ENCODE measurements around the gene MRNIP. TPM values are rescaled to one million over a fixed set of nuclear protein-coding genes. Genes with fewer than 3 reads are reported as not detected.

MRNIP gene
- total and polyA plus RNA-seq, 2 of the 8 experiments (the other 6 are each of a cell fraction or from before 2014, with no cell fraction given): 29.6 TPM

GRCh38 chr5:179798771-179799643, 59.6 kb downstream of the MRNIP start:
- Histone ChIP-seq H3K56ac (replicated peaks; ENCODE audit: insufficient read length, low read depth, low read length) (no peak overlapping the region), H3K14ac (ENCODE audit: insufficient read length) (no peak overlapping the region), H3K23me2 (ENCODE audit: low read depth, low read length) (peaks cover 7% of the 10 kb centered on the region), H3K27ac (ENCODE audit: low read depth, low read length) (no peak overlapping the region), H3K4me1 (replicated peaks in 1 of 4; ENCODE audit: control insufficient read depth in 3 of 4, insufficient read depth in 4 of 4, low read length in 3 of 4) (peaks cover 0 to 31% (median 30%) of the 10 kb centered on the region in 4 experiments; a peak in 6 of 7 replicates), H2BK15ac (ENCODE audit: low read length) (no peak overlapping the region), H3K36me3 (ENCODE audit: control insufficient read depth in 2 of 4, insufficient read depth in 4 of 4, low read length in 3 of 4) (peaks cover 12 to 31% (median 27%) of the 10 kb centered on the region in 4 experiments), H2AFZ (ENCODE audit: low read length) (no peak overlapping the region), H3K9ac (replicated peaks in 1 of 4; ENCODE audit: extremely low read depth in 1 of 4, low read depth in 3 of 4, low read length in 3 of 4) (no peak overlapping the region), H4K91ac (replicated peaks; ENCODE audit: insufficient read length, low read length) (no peak overlapping the region), H3K79me2 (ENCODE audit: control insufficient read depth in 1 of 2, insufficient read depth in 2 of 2, low read length in 2 of 2) (peaks cover 0 to 5% of the 10 kb centered on the region in 2 experiments; a peak in 2 of 4 replicates), H2BK5ac (ENCODE audit: low read depth, low read length) (no peak overlapping the region; the same call in 1 of the 2 replicates), H2BK12ac (ENCODE audit: low read depth, low read length) (no peak overlapping the region), H4K5ac (ENCODE audit: insufficient read length, low read depth, low read length) (no peak overlapping the region), H2AK5ac (ENCODE audit: low read depth, low read length) (no peak overlapping the region), H2BK120ac (replicated peaks; ENCODE audit: low read depth, low read length) (no peak overlapping the region), H3K27me3 (replicated peaks in 1 of 4; ENCODE audit: control insufficient read depth in 3 of 4, extremely low read depth in 1 of 4, insufficient read depth in 3 of 4, low read length in 3 of 4) (peaks cover 0 to 2% (median 0%) of the 10 kb centered on the region in 4 experiments; a peak in 1 of 7 replicates), H3K18ac (ENCODE audit: extremely low read depth, low read length) (no peak overlapping the region), H3K4ac (replicated peaks; ENCODE audit: insufficient read length, low read depth, low read length) (no peak overlapping the region), H4K8ac (ENCODE audit: extremely low read depth, insufficient read depth, low read length) (no peak overlapping the region), H4K20me1 (replicated peaks in 1 of 2; ENCODE audit: control insufficient read depth in 1 of 2, insufficient read depth in 2 of 2, low read length in 2 of 2) (peaks cover 12 to 24% of the 10 kb centered on the region in 2 experiments), H3K79me1 (ENCODE audit: low read depth, low read length) (peaks cover 3% of the 10 kb centered on the region; the same call in 1 of the 2 replicates), H3K23ac (ENCODE audit: insufficient read length) (no peak overlapping the region), H3K4me3 (ENCODE audit: extremely low read depth in 1 of 4, insufficient read depth in 2 of 4, low read depth in 3 of 4, low read length in 4 of 4) (no peak overlapping the region), H3K4me2 (ENCODE audit: insufficient read depth in 1 of 2, low read depth in 2 of 2, low read length in 2 of 2) (no peak overlapping the region), H2BK20ac (ENCODE audit: low read length) (no peak overlapping the region), H3K9me3 (ENCODE audit: insufficient read depth in 2 of 2, low read depth in 1 of 2, low read length in 1 of 2) (no peaks in the 10 kb centered on the region)
- ChIA-PET POLR2A (ENCODE audit: partially characterized antibody) (interaction anchor here (0.8 to 16.9 kb wide), 7 partner anchors 8 to 118 kb away, joined by 3 to 207 read pairs (median 4); partner anchors contain the start of genes CBY3, MGAT4B and SQSTM1), CTCF (ENCODE audit: partially characterized antibody) (interaction anchor here (0.5 to 2.4 kb wide), 5 partner anchors 8 to 135 kb away, joined by 3 to 6 read pairs (median 5); partner anchors contain the start of gene SQSTM1)
- 94% methylated on average over 36 of the region's 36 CpGs; no CpG with 5 or more reads in 1 of the 2 experiments for WGBS, 2 experiments (ENCODE audit: extremely low coverage in 1 of 2, insufficient coverage in 1 of 2, insufficient read length in 1 of 2, insufficient replicate concordance in 2 of 2, low coverage in 1 of 2, low lambda C conversion rate in 2 of 2, missing lambda C conversion rate in 1 of 2)
- DNase-seq (ENCODE audit: low read depth in 1 of 2, low spot score in 2 of 2) (no peak), FAIRE-seq (no peak)
- TF ChIP-seq RXRA (IDR thresholded peaks at IDR 0.05; ENCODE audit: insufficient read depth, low read depth, low read length) (no peak), JUN (IDR thresholded peaks at IDR 0.05; ENCODE audit: low read depth, low read length) (no peak), SP2 (IDR thresholded peaks at IDR 0.05; ENCODE audit: low read length) (no peak), SAP30 (IDR thresholded peaks at IDR 0.05; ENCODE audit: insufficient read depth, insufficient replicate concordance, low read length) (no peak), ATF2 (IDR thresholded peaks at IDR 0.05; ENCODE audit: low read length) (no peak), TBP (IDR thresholded peaks at IDR 0.05; ENCODE audit: low read depth, low read length) (no peak), TEAD4 (IDR thresholded peaks at IDR 0.05; ENCODE audit: low read depth, low read length) (no peak), POLR2AphosphoS5 (IDR thresholded peaks at IDR 0.05; ENCODE audit: low read depth, low read length) (no peak), CEBPB (IDR thresholded peaks at IDR 0.05; ENCODE audit: low read depth, low read length) (no peak)

Measured in H1 (cell line).